ENCODE data around the gene AKAP9. TPM values are rescaled to one million over a fixed set of nuclear protein-coding genes. Genes with fewer than 3 reads are reported as not detected.

Gene AKAP9
- polyA plus RNA-seq, 1 donor (not counting 4 experiments of a cell fraction or from before 2014, with no cell fraction given) = 19.0 TPM

GRCh38 chr7:91957232-91957631, 16.6 kb downstream of the AKAP9 start:
- no peak for DNase-seq (ENCODE audit: low read depth, low spot score)
- Histone ChIP-seq H3K27ac (ENCODE audit: control insufficient read depth, insufficient read depth, low read length) (no peak overlapping the region), H4K20me1 (ENCODE audit: control insufficient read depth, extremely low read depth, insufficient read depth, low read length) (no peaks in the 10 kb centered on the region), H3K4me3 (ENCODE audit: control insufficient read depth in 2 of 3, extremely low read depth in 1 of 3, insufficient read depth in 2 of 3, low read depth in 1 of 3, low read length in 3 of 3) (no peak overlapping the region), H3K4me1 (ENCODE audit: control insufficient read depth, extremely low read depth, insufficient read depth, low read length) (no peaks in the 10 kb centered on the region), H3K79me2 (ENCODE audit: control insufficient read depth, insufficient read depth, low read length) (peaks cover 18% of the 10 kb centered on the region), H3K9ac (ENCODE audit: control insufficient read depth, extremely low read depth, insufficient read depth, low read length) (no peak overlapping the region), H3K36me3 (ENCODE audit: control insufficient read depth in 2 of 2, extremely low read depth in 1 of 2, insufficient read depth in 2 of 2, low read length in 2 of 2) (no peaks in the 10 kb centered on the region), H2AFZ (ENCODE audit: control insufficient read depth, low read length) (no peak overlapping the region), H3K9me3 (ENCODE audit: control insufficient read depth, low read depth, low read length) (no peaks in the 10 kb centered on the region), H3K27me3 (ENCODE audit: control insufficient read depth, extremely low read depth, insufficient read depth, low read length) (no peaks in the 10 kb centered on the region), H3K9me1 (ENCODE audit: control insufficient read depth, extremely low read depth, insufficient read depth, low read length) (no peaks in the 10 kb centered on the region), H3K4me2 (ENCODE audit: control insufficient read depth, extremely low read depth, insufficient read depth, low read depth, low read length) (no peak overlapping the region)
- no peak for TF ChIP-seq CTCF (optimal IDR thresholded peaks at IDR 0.05 in 1 of 3, IDR thresholded peaks at IDR 0.05 in 1 of 3, conservative IDR thresholded peaks at IDR 0.05 in 1 of 3; ENCODE audit: extremely low read depth in 1 of 3, insufficient read depth in 2 of 3, low read length in 3 of 3)
- dilution Hi-C loops (cut with MboI; ENCODE audit: extremely low pct_ligation_motif_present, low sequenced_read_pairs) = no loop called here
- FAIRE-seq = no peak

DNA sequence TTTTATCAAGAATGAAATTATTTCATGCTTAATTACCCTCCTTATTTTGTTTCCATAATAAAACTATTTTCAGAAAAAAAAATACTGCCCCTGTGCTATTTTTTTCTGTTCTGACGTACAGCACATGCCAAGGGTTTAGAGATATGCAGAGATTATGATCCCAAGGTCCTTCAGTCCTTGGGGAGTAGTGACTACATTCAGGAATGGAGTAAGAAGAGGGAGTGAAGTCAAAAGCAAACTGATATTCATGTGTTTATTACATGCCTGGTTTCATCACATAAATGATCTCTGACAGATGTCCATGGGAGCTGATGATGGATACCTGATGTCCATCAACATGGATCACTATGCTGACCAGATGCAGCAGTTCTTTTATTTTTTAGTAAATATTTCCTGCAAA, 17.2 kb downstream of the AKAP9 start:
- DNase-seq (ENCODE audit: low read depth, low spot score) (no peak), FAIRE-seq (no peak)
- Histone ChIP-seq H3K36me3 (ENCODE audit: control insufficient read depth in 2 of 2, extremely low read depth in 1 of 2, insufficient read depth in 2 of 2, low read length in 2 of 2) (no peaks in the 10 kb centered on the region), H3K27ac (ENCODE audit: control insufficient read depth, insufficient read depth, low read length) (no peak overlapping the region), H3K79me2 (ENCODE audit: control insufficient read depth, insufficient read depth, low read length) (peaks cover 16% of the 10 kb centered on the region), H3K9me1 (ENCODE audit: control insufficient read depth, extremely low read depth, insufficient read depth, low read length) (no peaks in the 10 kb centered on the region), H3K9ac (ENCODE audit: control insufficient read depth, extremely low read depth, insufficient read depth, low read length) (no peak overlapping the region), H3K4me3 (ENCODE audit: control insufficient read depth in 2 of 3, extremely low read depth in 1 of 3, insufficient read depth in 2 of 3, low read depth in 1 of 3, low read length in 3 of 3) (no peak overlapping the region), H3K4me2 (ENCODE audit: control insufficient read depth, extremely low read depth, insufficient read depth, low read depth, low read length) (no peak overlapping the region), H4K20me1 (ENCODE audit: control insufficient read depth, extremely low read depth, insufficient read depth, low read length) (no peaks in the 10 kb centered on the region), H3K4me1 (ENCODE audit: control insufficient read depth, extremely low read depth, insufficient read depth, low read length) (no peaks in the 10 kb centered on the region), H2AFZ (ENCODE audit: control insufficient read depth, low read length) (no peak overlapping the region), H3K27me3 (ENCODE audit: control insufficient read depth, extremely low read depth, insufficient read depth, low read length) (no peaks in the 10 kb centered on the region), H3K9me3 (ENCODE audit: control insufficient read depth, low read depth, low read length) (no peaks in the 10 kb centered on the region)
- no peak for TF ChIP-seq CTCF (optimal IDR thresholded peaks at IDR 0.05 in 1 of 3, IDR thresholded peaks at IDR 0.05 in 1 of 3, conservative IDR thresholded peaks at IDR 0.05 in 1 of 3; ENCODE audit: extremely low read depth in 1 of 3, insufficient read depth in 2 of 3, low read length in 3 of 3)
- no peak for TF ChIP-seq EZH2 (IDR thresholded peaks at IDR 0.05; ENCODE audit: low read length)
- dilution Hi-C loops (cut with MboI; ENCODE audit: extremely low pct_ligation_motif_present, low sequenced_read_pairs) = no loop called here
